PC-3 (cell line): ENCODE results near the gene NPRL2.

ENCODE experiments used
- CTCF ChIP-seq: fragments of 300-600 bp; sonication (generic); conservative IDR thresholded peaks from 2 replicates; pipeline ENCODE4 v1.5.1; 2017; ENCODE audit warnings: antibody characterized with exemption, low read depth, mild to moderate bottlenecking, low read length
- EZH2 ChIP-seq: fragments of 300-600 bp; sonication (generic); IDR thresholded peaks from one replicate; pipeline ENCODE4 v1.6.1; 2017; ENCODE audit warnings: antibody characterized with exemption, mild to moderate bottlenecking, low read length; ENCODE audit not compliant: unreplicated experiment
- EZH2phosphoT487 ChIP-seq: fragments of 300-600 bp; sonication (generic); IDR thresholded peaks from 2 replicates; pipeline ENCODE4 v1.6.1; 2018; ENCODE audit warnings: mild to moderate bottlenecking, antibody characterized with exemption, low read length, borderline replicate concordance

GRCh38 chr3:50337175-50337861 lies 13.3 kb downstream of the NPRL2 start:
- no peak for TF ChIP-seq CTCF
- no peak for TF ChIP-seq EZH2phosphoT487
- no peak for TF ChIP-seq EZH2
